ENCODE data around the gene ARHGAP42.

GRCh38 chr11:100769165-100769564 is 82.1 kb downstream of the ARHGAP42 start:
- TF ChIP-seq CTCF (IDR thresholded peaks at IDR 0.05) (no peak), SIN3A (IDR thresholded peaks at IDR 0.05; ENCODE audit: borderline replicate concordance, insufficient read depth, low read depth, low read length) (no peak), TCF7L2 (IDR thresholded peaks at IDR 0.05; ENCODE audit: low read depth, low read length) (no peak)

All from Panc1 (cell line).